OCI-M1 (cell line): ENCODE results near the gene PPP1R9B.
A peak's percentile ranks its signal among the peaks of the same experiment; 100 is the strongest.

ENCODE experiments used
- DNase-seq: peaks from one replicate; lab custom pipeline; 2025; lab: John Stamatoyannopoulos, UW

Gene PPP1R9B

DNA sequence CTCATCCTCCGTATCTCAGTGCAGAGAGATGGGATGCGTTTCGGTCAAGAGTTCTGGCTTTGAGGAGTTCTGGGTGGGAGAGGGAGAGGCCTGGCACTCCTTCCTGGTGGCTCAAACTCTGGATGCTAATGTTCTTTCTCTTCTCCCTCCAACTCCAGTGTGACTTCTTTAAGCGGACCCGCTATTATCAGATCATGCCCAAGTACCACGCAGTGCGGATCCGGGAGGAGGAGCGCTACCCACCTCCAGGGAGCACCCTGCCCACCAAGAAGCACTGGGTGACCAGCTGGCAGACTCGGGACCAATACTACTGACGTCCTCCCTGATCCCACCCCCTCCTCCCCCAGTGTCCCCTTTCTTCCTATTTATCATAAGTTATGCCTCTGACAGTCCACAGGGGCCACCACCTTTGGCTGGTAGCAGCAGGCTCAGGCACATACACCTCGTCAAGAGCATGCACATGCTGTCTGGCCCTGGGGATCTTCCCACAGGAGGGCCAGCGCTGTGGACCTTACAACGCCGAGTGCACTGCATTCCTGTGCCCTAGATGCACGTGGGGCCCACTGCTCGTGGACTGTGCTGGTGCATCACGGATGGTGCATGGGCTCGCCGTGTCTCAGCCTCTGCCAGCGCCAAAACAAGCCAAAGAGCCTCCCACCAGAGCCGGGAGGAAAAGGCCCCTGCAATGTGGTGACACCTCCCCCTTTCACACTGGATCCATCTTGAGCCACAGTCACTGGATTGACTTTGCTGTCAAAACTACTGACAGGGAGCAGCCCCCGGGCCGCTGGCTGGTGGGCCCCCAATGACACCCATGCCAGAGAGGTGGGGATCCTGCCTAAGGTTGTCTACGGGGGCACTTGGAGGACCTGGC is 61.3 kb downstream of the PPP1R9B start:
- DNase-seq = no peak

DNA sequence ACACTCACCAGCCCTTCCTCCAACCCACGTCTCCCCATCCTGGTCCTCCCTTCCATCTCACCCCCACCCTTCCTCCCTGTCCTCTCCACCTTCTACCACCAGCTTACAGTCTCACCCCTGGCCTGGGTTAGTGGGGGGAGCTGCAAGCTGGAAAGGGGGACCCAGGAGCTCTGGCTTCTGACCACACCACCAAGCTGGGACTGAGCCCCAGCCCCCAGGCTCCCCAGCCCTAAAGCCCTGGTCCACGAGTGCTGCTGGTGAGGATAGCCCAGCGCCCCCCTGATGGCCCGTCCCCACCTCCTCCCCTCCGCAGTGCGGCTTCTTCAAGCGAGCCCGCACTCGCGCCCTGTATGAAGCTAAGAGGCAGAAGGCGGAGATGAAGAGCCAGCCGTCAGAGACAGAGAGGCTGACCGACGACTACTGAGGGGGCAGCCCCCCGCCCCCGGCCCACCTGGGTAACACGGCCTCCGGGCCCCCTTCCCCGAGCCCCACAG is 62.5 kb downstream of the PPP1R9B start:
- no peak for DNase-seq

DNA sequence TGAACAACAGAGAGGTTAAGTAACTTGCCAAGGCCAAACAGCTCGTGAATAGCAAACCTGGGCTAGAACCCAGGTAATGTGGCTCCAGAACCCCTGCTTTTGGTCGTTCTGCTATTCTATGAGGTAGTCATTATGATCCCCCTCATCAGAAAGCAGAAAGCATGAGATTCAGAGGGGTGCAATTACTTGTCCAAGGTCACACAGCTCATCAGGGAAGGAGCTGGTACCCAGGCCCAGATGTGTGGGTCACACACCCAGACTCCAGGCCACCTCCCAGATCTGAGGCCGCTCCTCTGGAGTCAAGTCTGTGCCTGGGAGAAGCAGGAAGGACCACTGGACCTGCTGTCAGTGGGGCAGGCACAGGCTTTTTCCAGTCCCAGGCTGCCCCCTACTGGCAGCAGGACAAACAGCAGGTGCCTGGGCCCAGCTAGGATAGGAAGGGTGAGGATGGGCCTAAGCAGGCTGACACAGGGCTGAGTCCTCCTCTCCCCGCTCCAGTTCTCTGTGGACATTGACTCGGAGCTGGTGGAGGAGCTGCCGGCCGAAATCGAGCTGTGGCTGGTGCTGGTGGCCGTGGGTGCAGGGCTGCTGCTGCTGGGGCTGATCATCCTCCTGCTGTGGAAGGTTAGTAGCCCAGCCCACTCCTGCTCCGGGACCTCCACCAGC is 63.1 kb downstream of the PPP1R9B start:
- DNase-seq = peak; percentile 83
